ENCODE results near the gene RALGAPA1. TPM values are rescaled to one million over a fixed set of nuclear protein-coding genes. Genes with fewer than 3 reads are reported as not detected.
"Not testable (repeated sequence)": the region's sequence is repeated elsewhere in the genome, so short reads cannot be mapped to it uniquely, and the experiment has no call there.

RALGAPA1 gene
- total and polyA plus RNA-seq, 2 experiments from 2014 or later, result 7.5 to 22.2 TPM

GRCh38 chr14:35695072-35695471, 114.0 kb downstream of the RALGAPA1 start:
- no peak for DNase-seq
- WGBS, 2 experiments (ENCODE audit: low coverage in 1 of 2, low lambda C conversion rate in 2 of 2, missing lambda C conversion rate in 2 of 2), result 96% methylated on average over 1 of the region's 1 CpG
- in situ Hi-C loops (cut with MboI), result loop anchor here (25.0 kb wide), 2 partner anchors 258 to 558 kb away; no protein-coding TSS in a partner anchor

GRCh38 chr14:35689000-35689460, 120.1 kb downstream of the RALGAPA1 start:
- H3K9ac ChIP-seq, result no peak overlapping the region
- DNase-seq, result no peak
- no peaks in the 10 kb centered on the region for H3K4me1 ChIP-seq (ENCODE audit: insufficient read depth)
- TF ChIP-seq EZH2 (IDR thresholded peaks at IDR 0.05; ENCODE audit: insufficient read depth, poor library complexity, severe bottlenecking) (no peak), EZH2phosphoT487 (IDR thresholded peaks at IDR 0.05; ENCODE audit: insufficient read depth, low read depth) (no peak)
- no peak overlapping the region for H3K4me2 ChIP-seq (ENCODE audit: unreplicated experiment)
- H3K27me3 ChIP-seq (replicated peaks; ENCODE audit: insufficient read depth), result no peaks in the 10 kb centered on the region
- H3K27ac ChIP-seq, result no peak overlapping the region
- no peaks in the 10 kb centered on the region; the same call in 1 of the 2 replicates for H3F3A ChIP-seq (ENCODE audit: insufficient read depth)
- in situ Hi-C loops (cut with MboI), result loop anchor here (25.0 kb wide), 2 partner anchors 252 to 552 kb away; no protein-coding TSS in a partner anchor
- H3K36me3 ChIP-seq (ENCODE audit: low read depth), result no peaks in the 10 kb centered on the region
- H3K4me3 ChIP-seq, result no peak overlapping the region
- H4K20me1 ChIP-seq (ENCODE audit: insufficient read depth), result no peaks in the 10 kb centered on the region
- H3K9me3 ChIP-seq (ENCODE audit: low read depth), result no peaks in the 10 kb centered on the region
- no peaks in the 10 kb centered on the region for H3K79me2 ChIP-seq (ENCODE audit: insufficient read depth)
- no peak overlapping the region for H2AFZ ChIP-seq
- H3K9me2 ChIP-seq (ENCODE audit: insufficient read depth), result no peaks in the 10 kb centered on the region
- WGBS, 2 experiments (ENCODE audit: low coverage in 1 of 2, low lambda C conversion rate in 2 of 2, missing lambda C conversion rate in 2 of 2), result 97% methylated on average over 3 of the region's 3 CpGs

More at GRCh38 chr14:35695072-35695471, 114.0 kb downstream of the RALGAPA1 start:
- TF ChIP-seq EZH2 (IDR thresholded peaks at IDR 0.05; ENCODE audit: insufficient read depth, poor library complexity, severe bottlenecking) (no peak), EZH2phosphoT487 (IDR thresholded peaks at IDR 0.05; ENCODE audit: insufficient read depth, low read depth) (no peak)
- Histone ChIP-seq H3F3A (ENCODE audit: insufficient read depth) (no peaks in the 10 kb centered on the region), H2AFZ (no peak overlapping the region), H3K79me2 (ENCODE audit: insufficient read depth) (no peaks in the 10 kb centered on the region), H3K27me3 (replicated peaks; ENCODE audit: insufficient read depth) (no peaks in the 10 kb centered on the region), H3K4me1 (ENCODE audit: insufficient read depth) (no peaks in the 10 kb centered on the region), H3K9ac (no peak overlapping the region), H3K27ac (no peak overlapping the region), H3K4me2 (ENCODE audit: unreplicated experiment) (no peak overlapping the region), H4K20me1 (ENCODE audit: insufficient read depth) (no peaks in the 10 kb centered on the region), H3K9me3 (ENCODE audit: low read depth) (no peaks in the 10 kb centered on the region), H3K36me3 (ENCODE audit: low read depth) (no peaks in the 10 kb centered on the region), H3K9me2 (ENCODE audit: insufficient read depth) (no peaks in the 10 kb centered on the region), H3K4me3 (no peak overlapping the region)

GRCh38 chr14:35688126-35688826, 120.8 kb downstream of the RALGAPA1 start:
- H3K9me2 ChIP-seq (ENCODE audit: insufficient read depth), result no peaks in the 10 kb centered on the region

DNA sequence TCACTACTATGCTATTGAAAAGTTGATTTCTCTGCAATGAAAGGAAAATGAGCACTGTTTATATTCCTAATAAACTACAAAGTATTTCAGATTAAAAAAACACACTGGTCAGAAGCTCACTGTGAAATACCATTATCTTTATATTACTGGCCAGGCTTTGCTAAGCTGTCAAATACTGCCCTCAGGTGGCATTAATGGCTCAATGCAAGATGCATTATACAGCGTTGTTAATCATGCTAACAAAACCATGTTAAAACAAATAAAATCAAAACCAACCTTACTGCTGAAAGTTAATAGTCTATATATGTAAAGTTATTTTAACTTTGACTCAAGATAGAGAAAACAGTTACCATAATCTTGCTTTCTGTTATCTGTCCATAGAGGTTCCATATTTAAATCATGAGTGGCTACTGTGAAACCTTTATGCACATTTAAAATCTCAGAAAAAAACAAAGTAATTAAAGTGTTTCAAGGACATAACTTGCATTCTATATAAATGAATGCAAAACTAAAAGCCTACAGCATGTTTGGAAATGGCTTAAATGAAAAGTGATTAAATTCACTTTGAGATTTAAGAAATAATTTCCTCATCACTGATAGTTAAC, 121.7 kb downstream of the RALGAPA1 start:
- Histone ChIP-seq H3K27me3 (replicated peaks; ENCODE audit: insufficient read depth) (no peaks in the 10 kb centered on the region), H2AFZ (no peak overlapping the region), H3K4me2 (ENCODE audit: unreplicated experiment) (no peak overlapping the region), H3K4me1 (ENCODE audit: insufficient read depth) (no peaks in the 10 kb centered on the region), H4K20me1 (ENCODE audit: insufficient read depth) (no peaks in the 10 kb centered on the region), H3K9me3 (ENCODE audit: low read depth) (no peaks in the 10 kb centered on the region), H3K9me2 (ENCODE audit: insufficient read depth) (no peaks in the 10 kb centered on the region), H3K79me2 (ENCODE audit: insufficient read depth) (no peaks in the 10 kb centered on the region), H3K4me3 (no peak overlapping the region), H3K36me3 (ENCODE audit: low read depth) (no peaks in the 10 kb centered on the region), H3F3A (ENCODE audit: insufficient read depth) (no peaks in the 10 kb centered on the region; the same call in 1 of the 2 replicates), H3K9ac (no peak overlapping the region), H3K27ac (no peak overlapping the region)
- TF ChIP-seq EZH2 (IDR thresholded peaks at IDR 0.05; ENCODE audit: insufficient read depth, poor library complexity, severe bottlenecking) (no peak), EZH2phosphoT487 (IDR thresholded peaks at IDR 0.05; ENCODE audit: insufficient read depth, low read depth) (no peak)
- 5% methylated on average over 1 of the region's 1 CpG for WGBS, 2 experiments (ENCODE audit: low coverage in 1 of 2, low lambda C conversion rate in 2 of 2, missing lambda C conversion rate in 2 of 2)
- in situ Hi-C loops (cut with MboI), result loop anchor here (25.0 kb wide), 2 partner anchors 250 to 550 kb away; no protein-coding TSS in a partner anchor
- peak; percentile 76 for DNase-seq

More at GRCh38 chr14:35688126-35688826, 120.8 kb downstream of the RALGAPA1 start:
- no peaks in the 10 kb centered on the region for H3K4me1 ChIP-seq (ENCODE audit: insufficient read depth)
- in situ Hi-C loops (cut with MboI), result loop anchor here (25.0 kb wide), 2 partner anchors 251 to 551 kb away; no protein-coding TSS in a partner anchor
- no peaks in the 10 kb centered on the region for H3K79me2 ChIP-seq (ENCODE audit: insufficient read depth)
- WGBS, 2 experiments (ENCODE audit: low coverage in 1 of 2, low lambda C conversion rate in 2 of 2, missing lambda C conversion rate in 2 of 2), result 94 to 95% methylated on average over 6 of the region's 6 CpGs
- H3K9me3 ChIP-seq (ENCODE audit: low read depth), result no peaks in the 10 kb centered on the region
- TF ChIP-seq EZH2phosphoT487 (IDR thresholded peaks at IDR 0.05; ENCODE audit: insufficient read depth, low read depth), result no peak
- no peak for TF ChIP-seq EZH2 (IDR thresholded peaks at IDR 0.05; ENCODE audit: insufficient read depth, poor library complexity, severe bottlenecking)
- no peaks in the 10 kb centered on the region; the same call in 1 of the 2 replicates for H3F3A ChIP-seq (ENCODE audit: insufficient read depth)
- no peaks in the 10 kb centered on the region for H3K36me3 ChIP-seq (ENCODE audit: low read depth)
- H3K9ac ChIP-seq, result no peak overlapping the region
- no peak for DNase-seq
- no peak overlapping the region for H2AFZ ChIP-seq
- no peak overlapping the region for H3K4me3 ChIP-seq
- no peaks in the 10 kb centered on the region for H3K27me3 ChIP-seq (replicated peaks; ENCODE audit: insufficient read depth)
- no peak overlapping the region for H3K27ac ChIP-seq
- H4K20me1 ChIP-seq (ENCODE audit: insufficient read depth), result no peaks in the 10 kb centered on the region
- H3K4me2 ChIP-seq (ENCODE audit: unreplicated experiment), result no peak overlapping the region

- WGBS, 2 experiments (ENCODE audit: low coverage in 1 of 2, low lambda C conversion rate in 2 of 2, missing lambda C conversion rate in 2 of 2), result 97% methylated on average over 4 of the region's 4 CpGs
- in situ Hi-C loops (cut with MboI), result loop anchor here (25.0 kb wide), 2 partner anchors 246 to 546 kb away; no protein-coding TSS in a partner anchor
- not testable (repeated sequence) for H3F3A ChIP-seq (ENCODE audit: insufficient read depth); H3K79me2 ChIP-seq (ENCODE audit: insufficient read depth); H3K9ac ChIP-seq; DNase-seq; H3K4me2 ChIP-seq (ENCODE audit: unreplicated experiment); H3K4me1 ChIP-seq (ENCODE audit: insufficient read depth); H4K20me1 ChIP-seq (ENCODE audit: insufficient read depth); H3K36me3 ChIP-seq (ENCODE audit: low read depth); H3K9me3 ChIP-seq (ENCODE audit: low read depth); H3K27ac ChIP-seq; H3K4me3 ChIP-seq; H2AFZ ChIP-seq; H3K9me2 ChIP-seq (ENCODE audit: insufficient read depth); H3K27me3 ChIP-seq (replicated peaks; ENCODE audit: insufficient read depth)
Observed at GRCh38 chr14:35683688-35684087, 125.4 kb downstream of the RALGAPA1 start.

Measured in GM23248 (cell line).